ENCODE data around the gene ARHGAP24.

The ARHGAP24 gene

GRCh38 chr4:85520765-85521749, 46.1 kb downstream of the ARHGAP24 start:
- Histone ChIP-seq H3K36me3 (ENCODE audit: insufficient read depth, low read length) (no peaks in the 10 kb centered on the region), H3K27me3 (ENCODE audit: insufficient read depth, low read length) (no peaks in the 10 kb centered on the region), H3K9me3 (ENCODE audit: insufficient read depth, low read depth, low read length) (no peaks in the 10 kb centered on the region), H3K4me1 (ENCODE audit: insufficient read depth, low read length) (no peaks in the 10 kb centered on the region), H3K4me3 (ENCODE audit: low read length) (no peak overlapping the region), H3K27ac (ENCODE audit: low read depth, low read length) (no peak overlapping the region), H3K9ac (ENCODE audit: low read depth, low read length) (no peak overlapping the region)
- WGBS: 86% methylated on average over 5 of the region's 5 CpGs

- H3K9me3 ChIP-seq (ENCODE audit: insufficient read depth, low read depth, low read length): no peaks in the 10 kb centered on the region
- H3K27me3 ChIP-seq (ENCODE audit: insufficient read depth, low read length): no peaks in the 10 kb centered on the region
- H3K4me1 ChIP-seq (ENCODE audit: insufficient read depth, low read length): no peaks in the 10 kb centered on the region
- no peak overlapping the region for H3K9ac ChIP-seq (ENCODE audit: low read depth, low read length)
- H3K4me3 ChIP-seq (ENCODE audit: low read length): no peak overlapping the region
- H3K36me3 ChIP-seq (ENCODE audit: insufficient read depth, low read length): no peaks in the 10 kb centered on the region
- H3K27ac ChIP-seq (ENCODE audit: low read depth, low read length): no peak overlapping the region
Observed at GRCh38 chr4:85522277-85522676, 47.3 kb downstream of the ARHGAP24 start.

- no peaks in the 10 kb centered on the region for H3K27me3 ChIP-seq (ENCODE audit: insufficient read depth, low read length)
- H3K9me3 ChIP-seq (ENCODE audit: insufficient read depth, low read depth, low read length): no peaks in the 10 kb centered on the region
- WGBS: 92% methylated on average over 3 of the region's 3 CpGs
- no peak overlapping the region for H3K27ac ChIP-seq (ENCODE audit: low read depth, low read length)
- H3K4me1 ChIP-seq (ENCODE audit: insufficient read depth, low read length): no peaks in the 10 kb centered on the region
- H3K36me3 ChIP-seq (ENCODE audit: insufficient read depth, low read length): no peaks in the 10 kb centered on the region
- H3K4me3 ChIP-seq (ENCODE audit: low read length): no peak overlapping the region
- H3K9ac ChIP-seq (ENCODE audit: low read depth, low read length): no peak overlapping the region
Observed at GRCh38 chr4:85522836-85523235, 47.9 kb downstream of the ARHGAP24 start.

DNA sequence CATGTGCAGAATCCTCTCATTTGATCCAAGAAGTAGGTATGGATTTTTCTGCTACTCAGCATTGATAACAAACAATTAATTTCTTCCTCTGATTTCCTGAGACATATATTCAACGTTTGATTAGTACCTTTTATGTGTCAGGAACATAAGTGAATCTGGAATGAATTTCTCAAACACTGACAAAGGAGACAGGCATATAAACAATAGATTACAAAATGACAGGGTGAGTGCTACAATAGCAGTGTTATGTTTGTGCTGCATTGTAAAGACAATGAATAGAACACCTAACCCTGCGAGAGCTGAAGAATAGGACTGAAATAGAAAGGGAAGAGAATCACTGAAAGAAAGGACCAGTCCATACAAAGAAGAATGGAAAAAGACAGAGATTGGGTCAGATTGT, 52.9 kb downstream of the ARHGAP24 start:
- Histone ChIP-seq H3K9me3 (ENCODE audit: insufficient read depth, low read depth, low read length) (no peaks in the 10 kb centered on the region), H3K4me3 (ENCODE audit: low read length) (no peak overlapping the region), H3K4me1 (ENCODE audit: insufficient read depth, low read length) (no peaks in the 10 kb centered on the region), H3K36me3 (ENCODE audit: insufficient read depth, low read length) (no peaks in the 10 kb centered on the region), H3K9ac (ENCODE audit: low read depth, low read length) (no peak overlapping the region), H3K27ac (ENCODE audit: low read depth, low read length) (no peak overlapping the region), H3K27me3 (ENCODE audit: insufficient read depth, low read length) (no peaks in the 10 kb centered on the region)
- 81% methylated on average over 1 of the region's 2 CpGs for WGBS

DNA sequence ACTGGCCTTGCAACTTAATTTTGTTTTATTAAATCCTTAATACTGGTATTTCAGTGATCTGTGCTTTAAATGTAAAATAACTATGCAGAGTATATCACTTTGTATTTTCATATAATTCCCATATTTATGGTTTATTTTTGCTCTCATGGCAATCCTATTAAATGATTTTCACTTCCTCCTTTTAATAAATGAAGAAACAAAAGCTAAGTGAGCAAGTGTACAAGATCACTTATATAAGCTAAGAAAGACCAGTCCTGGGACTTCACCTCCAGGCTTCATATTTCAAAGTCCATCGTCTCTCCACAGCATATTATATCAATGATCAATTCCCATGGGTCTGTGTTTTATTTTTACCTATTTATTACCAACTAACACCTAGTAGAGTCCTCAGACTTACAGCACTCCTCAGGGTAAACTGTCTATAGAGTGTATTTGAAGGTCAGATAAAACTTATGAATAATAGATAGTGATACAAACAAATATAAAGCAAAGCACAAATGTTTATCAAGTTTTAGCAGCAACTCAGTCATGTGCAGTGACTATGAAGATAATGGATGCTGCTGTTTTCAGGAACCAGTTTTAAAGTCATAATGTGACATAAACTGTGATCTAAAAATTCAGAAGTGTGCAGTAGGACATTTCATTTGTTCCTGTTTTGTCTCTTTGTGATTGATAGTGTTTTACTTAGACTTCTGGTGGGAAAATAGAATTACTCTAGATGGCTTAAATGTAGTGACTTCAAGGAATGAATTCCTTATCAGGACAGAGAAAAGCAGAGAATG, 56.8 kb downstream of the ARHGAP24 start:
- Histone ChIP-seq H3K9ac (ENCODE audit: low read depth, low read length) (no peak overlapping the region), H3K36me3 (ENCODE audit: insufficient read depth, low read length) (no peaks in the 10 kb centered on the region), H3K4me1 (ENCODE audit: insufficient read depth, low read length) (no peaks in the 10 kb centered on the region), H3K27me3 (ENCODE audit: insufficient read depth, low read length) (no peaks in the 10 kb centered on the region), H3K27ac (ENCODE audit: low read depth, low read length) (no peak overlapping the region), H3K9me3 (ENCODE audit: insufficient read depth, low read depth, low read length) (no peaks in the 10 kb centered on the region), H3K4me3 (ENCODE audit: low read length) (no peak overlapping the region)
- WGBS: 81% methylated on average over 1 of the region's 1 CpG

- Histone ChIP-seq H3K4me3 (ENCODE audit: low read length) (no peak overlapping the region), H3K4me1 (ENCODE audit: insufficient read depth, low read length) (no peaks in the 10 kb centered on the region), H3K9me3 (ENCODE audit: insufficient read depth, low read depth, low read length) (no peaks in the 10 kb centered on the region), H3K27me3 (ENCODE audit: insufficient read depth, low read length) (no peaks in the 10 kb centered on the region), H3K9ac (ENCODE audit: low read depth, low read length) (no peak overlapping the region), H3K27ac (ENCODE audit: low read depth, low read length) (no peak overlapping the region), H3K36me3 (ENCODE audit: insufficient read depth, low read length) (no peaks in the 10 kb centered on the region)
- 93% methylated on average over 3 of the region's 3 CpGs for WGBS
Observed at GRCh38 chr4:85534120-85534519, 59.2 kb downstream of the ARHGAP24 start.

GRCh38 chr4:85543832-85544231, 68.9 kb downstream of the ARHGAP24 start:
- H3K36me3 ChIP-seq (ENCODE audit: insufficient read depth, low read length): no peaks in the 10 kb centered on the region
- H3K9ac ChIP-seq (ENCODE audit: low read depth, low read length): no peak overlapping the region
- H3K27me3 ChIP-seq (ENCODE audit: insufficient read depth, low read length): no peaks in the 10 kb centered on the region
- no CpG with 5 or more reads among the region's 1 CpG for WGBS
- H3K27ac ChIP-seq (ENCODE audit: low read depth, low read length): no peak overlapping the region
- no peak overlapping the region for H3K4me3 ChIP-seq (ENCODE audit: low read length)
- H3K4me1 ChIP-seq (ENCODE audit: insufficient read depth, low read length): no peaks in the 10 kb centered on the region
- H3K9me3 ChIP-seq (ENCODE audit: insufficient read depth, low read depth, low read length): no peaks in the 10 kb centered on the region

GRCh38 chr4:85544751-85545150, 69.8 kb downstream of the ARHGAP24 start:
- 76% methylated on average over 5 of the region's 5 CpGs for WGBS
- H3K27me3 ChIP-seq (ENCODE audit: insufficient read depth, low read length): no peaks in the 10 kb centered on the region
- no peak overlapping the region for H3K9ac ChIP-seq (ENCODE audit: low read depth, low read length)
- H3K9me3 ChIP-seq (ENCODE audit: insufficient read depth, low read depth, low read length): no peaks in the 10 kb centered on the region
- no peaks in the 10 kb centered on the region for H3K36me3 ChIP-seq (ENCODE audit: insufficient read depth, low read length)
- H3K4me3 ChIP-seq (ENCODE audit: low read length): no peak overlapping the region
- no peaks in the 10 kb centered on the region for H3K4me1 ChIP-seq (ENCODE audit: insufficient read depth, low read length)
- no peak overlapping the region for H3K27ac ChIP-seq (ENCODE audit: low read depth, low read length)

- WGBS: 88% methylated on average over 2 of the region's 2 CpGs
- H3K9ac ChIP-seq (ENCODE audit: low read depth, low read length): no peak overlapping the region
Observed at GRCh38 chr4:85548116-85548515, 73.2 kb downstream of the ARHGAP24 start.

DNA sequence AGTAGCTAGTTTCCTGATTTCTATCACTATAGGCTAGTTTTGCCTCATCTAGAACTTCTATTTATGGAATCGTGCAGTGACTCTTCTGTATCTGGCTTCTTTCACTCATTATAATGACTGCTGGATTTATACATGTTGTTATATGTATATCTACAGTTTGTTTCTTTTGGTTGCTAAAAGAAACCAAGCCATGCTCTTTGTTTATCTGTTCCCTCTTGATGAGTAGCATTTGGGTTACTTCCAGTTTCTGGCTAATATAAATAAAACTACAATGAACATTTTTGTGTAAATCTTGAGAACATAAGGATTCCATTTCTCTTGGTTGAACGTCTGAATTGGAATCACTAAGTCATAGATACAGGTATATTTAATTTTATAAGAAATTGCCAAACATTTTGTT, 73.9 kb downstream of the ARHGAP24 start:
- Histone ChIP-seq H3K27me3 (ENCODE audit: insufficient read depth, low read length) (no peaks in the 10 kb centered on the region), H3K4me3 (ENCODE audit: low read length) (no peak overlapping the region), H3K27ac (ENCODE audit: low read depth, low read length) (no peak overlapping the region), H3K36me3 (ENCODE audit: insufficient read depth, low read length) (no peaks in the 10 kb centered on the region), H3K9me3 (ENCODE audit: insufficient read depth, low read depth, low read length) (no peaks in the 10 kb centered on the region; the same call in 1 of the 2 replicates), H3K9ac (ENCODE audit: low read depth, low read length) (no peak overlapping the region), H3K4me1 (ENCODE audit: insufficient read depth, low read length) (no peaks in the 10 kb centered on the region)
- WGBS: 100% methylated on average over 1 of the region's 2 CpGs

More at GRCh38 chr4:85548116-85548515, 73.2 kb downstream of the ARHGAP24 start:
- Histone ChIP-seq H3K27me3 (ENCODE audit: insufficient read depth, low read length) (no peaks in the 10 kb centered on the region), H3K9me3 (ENCODE audit: insufficient read depth, low read depth, low read length) (no peaks in the 10 kb centered on the region), H3K4me3 (ENCODE audit: low read length) (no peak overlapping the region), H3K4me1 (ENCODE audit: insufficient read depth, low read length) (no peaks in the 10 kb centered on the region), H3K27ac (ENCODE audit: low read depth, low read length) (no peak overlapping the region), H3K36me3 (ENCODE audit: insufficient read depth, low read length) (no peaks in the 10 kb centered on the region)

DNA sequence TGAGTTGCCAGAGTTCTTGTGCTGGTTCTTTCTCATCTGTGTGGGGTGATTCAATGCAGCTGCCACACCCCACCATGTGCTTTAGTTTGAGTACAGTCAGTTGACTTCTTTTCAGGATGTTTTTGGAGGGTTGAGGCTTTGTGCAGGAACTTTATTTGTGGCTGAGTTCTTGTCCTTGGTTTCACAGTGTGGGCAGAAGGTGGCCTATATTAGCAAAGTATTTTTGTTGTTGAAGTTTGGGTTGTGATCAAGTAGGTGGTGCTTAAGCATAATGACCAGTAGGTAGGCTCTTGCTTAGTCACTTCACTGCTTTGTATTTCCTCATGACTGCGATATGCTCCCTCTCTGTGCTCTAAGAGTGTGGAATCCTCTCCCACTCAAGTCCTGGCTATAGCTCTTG, 80.3 kb downstream of the ARHGAP24 start:
- H3K4me3 ChIP-seq (ENCODE audit: low read length): no peak overlapping the region
- 100% methylated on average over 1 of the region's 1 CpG for WGBS
- no peak overlapping the region for H3K27ac ChIP-seq (ENCODE audit: low read depth, low read length)

More for the DNA sequence above, 80.3 kb downstream of the ARHGAP24 start:
- Histone ChIP-seq H3K9me3 (ENCODE audit: insufficient read depth, low read depth, low read length) (no peaks in the 10 kb centered on the region; the same call in 1 of the 2 replicates), H3K4me1 (ENCODE audit: insufficient read depth, low read length) (no peaks in the 10 kb centered on the region), H3K9ac (ENCODE audit: low read depth, low read length) (no peak overlapping the region), H3K36me3 (ENCODE audit: insufficient read depth, low read length) (no peaks in the 10 kb centered on the region), H3K27me3 (ENCODE audit: insufficient read depth, low read length) (no peaks in the 10 kb centered on the region)

All from HUES64 (cell line).